Activated CD8-positive, alpha-beta T cell treated with anti-CD3 and anti-CD28 coated beads, Interleukin-2, amount 10 ng/mL, durations not matched to agents 7 days and 5 days (primary cell): ENCODE data around the gene RWDD1. TPM values are rescaled to one million over a fixed set of nuclear protein-coding genes. Genes with fewer than 3 reads are reported as not detected.
A peak's percentile ranks its signal among the peaks of the same experiment; 100 is the strongest.

ENCODE experiments used
- ATAC-seq: fragments of 150-1000 bp; cut with Tn5 transposase; one replicate; pipeline ENCODE4 v1.10.0; 2021; ENCODE audit warnings: moderate library complexity
- CTCF ChIA-PET: fragments of 350-600 bp; sonication (Branson Sonifier 250); formaldehyde crosslinking; loops from one replicate; lab custom pipeline; 2021; ENCODE audit warnings: antibody characterized with exemption; lab: Charles Lee
- POLR2A ChIA-PET: fragments of 350-600 bp; sonication (Branson Sonifier 250); formaldehyde crosslinking; loops from one replicate; lab custom pipeline; 2021; ENCODE audit warnings: antibody characterized with exemption; lab: Charles Lee
- DNase-seq: peaks from one replicate; pipeline ENCODE4 v3.0.0-alpha.2; 2020
- H3K27ac Mint-ChIP-seq: one replicate; pipeline ENCODE4 v1.8.0; 2021; ENCODE audit warnings: mild to moderate bottlenecking, mixed read lengths
- H3K27me3 Mint-ChIP-seq: one replicate; pipeline ENCODE4 v1.8.0; 2021; ENCODE audit warnings: low read depth, mixed read lengths
- H3K36me3 Mint-ChIP-seq: one replicate; pipeline ENCODE4 v1.8.0; 2021; ENCODE audit warnings: low read depth, mixed read lengths
- H3K4me1 Mint-ChIP-seq: one replicate; pipeline ENCODE4 v1.8.0; 2021; ENCODE audit warnings: low read depth, mixed read lengths
- H3K4me3 Mint-ChIP-seq: one replicate; pipeline ENCODE4 v1.8.0; 2021; ENCODE audit warnings: mild to moderate bottlenecking, mixed read lengths
- H3K9me3 Mint-ChIP-seq: one replicate; pipeline ENCODE4 v1.8.0; 2022; ENCODE audit warnings: mixed read lengths; ENCODE audit not compliant: insufficient read depth
- total RNA-seq, 2 experiments: library from RNA; stranded (reverse); gene quantifications; one replicate each; pipeline ENCODE4 v1.2.3, GENCODE V29; 2021

RWDD1 gene
- total RNA-seq, 2 experiments from 2014 or later: 39.8 to 45.2 TPM

DNA sequence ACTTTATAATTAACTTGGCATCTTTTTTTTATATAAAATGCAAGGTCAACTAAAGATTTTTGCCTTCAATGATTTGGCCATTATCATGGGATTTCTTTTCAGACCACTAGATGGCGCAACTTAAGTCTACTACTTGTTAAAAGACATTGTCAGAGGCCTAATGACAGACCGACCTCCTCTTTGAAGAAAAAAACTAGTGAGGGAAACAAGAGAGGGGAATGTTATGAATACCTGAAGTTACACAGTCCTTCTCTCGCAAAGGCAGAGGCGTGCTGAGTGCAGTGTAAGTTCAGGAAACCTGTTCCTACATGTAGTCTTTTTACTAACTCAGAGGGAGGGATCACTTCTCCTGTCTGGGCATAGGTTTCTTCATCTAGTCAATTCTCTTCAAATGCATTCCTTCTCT, 35.1 kb upstream of the RWDD1 start:
- peak; percentile 47 for DNase-seq
- ATAC-seq: peak; percentile 63

DNA sequence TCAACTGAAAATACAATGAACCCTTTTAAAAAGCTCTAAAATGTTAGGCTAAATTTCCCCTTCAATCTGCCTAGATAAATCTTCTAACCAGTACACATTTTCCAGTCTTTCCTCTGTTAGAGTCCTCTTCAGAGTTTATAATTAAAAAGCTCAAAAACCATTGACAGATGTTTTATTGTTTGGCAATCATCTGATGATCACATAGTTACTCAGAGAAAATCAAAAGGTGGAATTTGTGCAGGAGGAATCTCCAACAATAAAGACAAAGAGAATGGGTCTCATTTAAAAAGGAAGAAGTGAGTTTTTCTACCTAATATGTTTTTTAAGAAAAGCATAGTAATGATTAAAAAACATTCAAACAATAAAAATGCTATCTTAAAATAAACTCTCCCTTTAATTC, 28.9 kb upstream of the RWDD1 start:
- POLR2A ChIA-PET: no interaction called here

More for the DNA sequence above, 35.1 kb upstream of the RWDD1 start:
- H3K36me3 Mint-ChIP-seq: no peaks in the 10 kb centered on the region
- no peaks in the 10 kb centered on the region for H3K9me3 Mint-ChIP-seq
- H3K27me3 Mint-ChIP-seq: peaks cover 29% of the 10 kb centered on the region
- H3K4me3 Mint-ChIP-seq: no peak overlapping the region
- no peaks in the 10 kb centered on the region for H3K4me1 Mint-ChIP-seq
- H3K27ac Mint-ChIP-seq: no peak overlapping the region
- ChIA-PET POLR2A (no interaction called here), CTCF (interaction anchor here (1.0 to 4.2 kb wide), 4 partner anchors 24 to 249 kb away, joined by 3 to 39 read pairs (median 9); no protein-coding TSS in a partner anchor)

DNA sequence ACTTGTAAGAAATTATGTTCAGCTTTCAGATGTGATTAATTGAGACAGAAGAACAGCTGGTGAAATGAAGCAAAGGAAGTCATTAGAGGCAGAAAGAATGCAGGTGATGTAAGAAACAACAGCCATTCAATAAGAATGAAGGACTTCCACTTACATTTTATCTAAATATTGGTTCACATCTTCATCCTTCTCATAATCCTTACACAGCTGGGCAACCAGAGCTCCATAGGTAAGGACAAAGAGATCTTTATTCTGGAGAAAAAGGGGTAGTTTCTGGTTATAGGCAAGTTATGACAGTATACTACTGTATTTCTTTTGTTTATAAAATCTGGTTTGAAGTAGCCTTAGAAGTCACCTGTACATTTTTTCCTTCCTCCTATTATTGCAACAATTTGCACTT, 28.2 kb upstream of the RWDD1 start:
- POLR2A ChIA-PET: no interaction called here
- ATAC-seq (no peak), DNase-seq (no peak)
- H3K27me3 Mint-ChIP-seq: peaks cover 39% of the 10 kb centered on the region
- no peaks in the 10 kb centered on the region for H3K9me3 Mint-ChIP-seq
- CTCF ChIA-PET: interaction anchor here (4.0 kb wide), 1 partner anchor 18 kb away, joined by 18 read pairs; no protein-coding TSS in a partner anchor
- H3K36me3 Mint-ChIP-seq: no peaks in the 10 kb centered on the region
- no peak overlapping the region for H3K27ac Mint-ChIP-seq
- no peaks in the 10 kb centered on the region for H3K4me1 Mint-ChIP-seq
- H3K4me3 Mint-ChIP-seq: no peak overlapping the region

More for the DNA sequence above, 28.9 kb upstream of the RWDD1 start:
- Mint-ChIP-seq H3K4me1 (no peaks in the 10 kb centered on the region), H3K9me3 (no peaks in the 10 kb centered on the region), H3K36me3 (no peaks in the 10 kb centered on the region), H3K27ac (no peak overlapping the region), H3K27me3 (peaks cover 39% of the 10 kb centered on the region), H3K4me3 (no peak overlapping the region)
- CTCF ChIA-PET: interaction anchor here (1.2 to 4.0 kb wide), 3 partner anchors 10 to 255 kb away, joined by 6 to 18 read pairs (median 8); no protein-coding TSS in a partner anchor
- no peak for DNase-seq
- ATAC-seq: no peak

- Mint-ChIP-seq H3K9me3 (no peaks in the 10 kb centered on the region), H3K4me1 (no peaks in the 10 kb centered on the region), H3K36me3 (no peaks in the 10 kb centered on the region), H3K27me3 (peaks cover 35% of the 10 kb centered on the region), H3K27ac (no peak within 1 kb of the TSS), H3K4me3 (no peak within 1 kb of the TSS)
- no peak for ATAC-seq
- ChIA-PET CTCF (interaction anchor here (1.2 kb wide), 1 partner anchor 15 kb away, joined by 3 read pairs; no protein-coding TSS in a partner anchor), POLR2A (interaction anchor here (0.6 kb wide), 1 partner anchor 35 kb away, joined by 5 read pairs; no protein-coding TSS in a partner anchor)
- DNase-seq: no peak
These were observed 25.7 kb upstream of the RWDD1 start, which contains the start of gene TRAPPC3L for GRCh38 chr6:116545651-116546050. Gene TRAPPC3L (minus strand): TSS chr6:116545684. CDS start chr6:116545514, 170 bp downstream.

DNA sequence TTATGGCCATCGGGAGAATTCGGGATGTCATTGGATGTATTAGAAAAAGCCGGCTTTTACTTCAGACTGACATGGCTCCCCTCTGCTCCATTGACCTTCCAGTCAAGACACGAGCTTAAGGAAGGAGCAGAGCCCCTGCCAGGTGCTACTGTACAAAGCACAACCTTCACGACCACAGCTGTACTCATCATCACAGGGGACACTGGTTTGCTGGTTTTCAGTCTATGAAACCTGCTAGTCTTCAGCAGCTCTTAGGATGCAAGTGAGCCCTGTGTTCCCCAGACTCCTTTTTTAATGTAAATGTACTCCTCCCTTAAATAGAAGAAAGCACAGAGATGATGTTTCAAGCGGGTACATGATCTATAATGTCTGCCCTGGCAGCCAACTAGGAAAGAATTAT, 23.9 kb upstream of the RWDD1 start:
- H3K27me3 Mint-ChIP-seq: peaks cover 36% of the 10 kb centered on the region
- ChIA-PET CTCF (interaction anchor here (1.3 kb wide), 1 partner anchor 12 kb away, joined by 4 read pairs; no protein-coding TSS in a partner anchor), POLR2A (no interaction called here)
- no peaks in the 10 kb centered on the region for H3K36me3 Mint-ChIP-seq
- H3K27ac Mint-ChIP-seq: no peak overlapping the region
- no peaks in the 10 kb centered on the region for H3K4me1 Mint-ChIP-seq
- H3K4me3 Mint-ChIP-seq: no peak overlapping the region
- ATAC-seq (no peak), DNase-seq (no peak)
- H3K9me3 Mint-ChIP-seq: no peaks in the 10 kb centered on the region

- Mint-ChIP-seq H3K27me3 (peaks cover 26% of the 10 kb centered on the region), H3K4me1 (no peaks in the 10 kb centered on the region), H3K9me3 (no peaks in the 10 kb centered on the region), H3K27ac (no peak overlapping the region), H3K36me3 (no peaks in the 10 kb centered on the region), H3K4me3 (no peak overlapping the region)
- CTCF ChIA-PET: no interaction called here
- ATAC-seq (no peak), DNase-seq (no peak)
- POLR2A ChIA-PET: no interaction called here
These were observed 20.5 kb upstream of the RWDD1 start for GRCh38 chr6:116550796-116551195.

GRCh38 chr6:116553451-116553850, 17.9 kb upstream of the RWDD1 start, which contains the start of gene CALHM4:
Gene CALHM4 (plus strand): TSS chr6:116553751. CDS start chr6:116553794, 43 bp downstream.
- CTCF ChIA-PET: interaction anchor here (1.3 to 2.4 kb wide), 4 partner anchors 9 to 266 kb away, joined by 5 to 10 read pairs (median 7); partner anchors contain the start of gene RWDD1
- no peak within 1 kb of the TSS for H3K4me3 Mint-ChIP-seq

DNA sequence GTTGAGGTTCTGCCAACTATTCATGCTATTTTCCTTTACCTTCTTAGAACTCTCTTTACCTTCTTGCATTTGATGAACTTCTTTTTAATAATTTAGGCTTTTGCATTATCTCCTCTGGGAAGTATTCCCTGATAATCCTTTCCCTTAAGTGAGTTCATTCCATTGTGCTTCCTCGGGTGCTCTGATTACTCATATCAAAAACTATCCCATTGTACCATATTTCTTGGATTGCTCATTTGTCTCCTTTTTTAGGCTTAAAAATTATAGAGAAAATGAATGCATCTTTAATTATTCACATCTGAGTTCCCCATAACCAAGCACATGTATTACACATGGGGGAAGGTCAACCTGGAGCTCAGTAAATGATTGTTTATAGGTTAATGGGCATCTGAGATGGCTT, 15.2 kb upstream of the RWDD1 start:
- no peaks in the 10 kb centered on the region for H3K4me1 Mint-ChIP-seq
- CTCF ChIA-PET: no interaction called here
- no peaks in the 10 kb centered on the region for H3K36me3 Mint-ChIP-seq
- POLR2A ChIA-PET: interaction anchor here (0.6 kb wide), 1 partner anchor 8 kb away, joined by 3 read pairs; no protein-coding TSS in a partner anchor
- H3K9me3 Mint-ChIP-seq: no peaks in the 10 kb centered on the region
- ATAC-seq: no peak
- H3K27me3 Mint-ChIP-seq: peaks cover 18% of the 10 kb centered on the region
- no peak overlapping the region for H3K27ac Mint-ChIP-seq
- no peak for DNase-seq
- no peak overlapping the region for H3K4me3 Mint-ChIP-seq

More at GRCh38 chr6:116553451-116553850, 17.9 kb upstream of the RWDD1 start, which contains the start of gene CALHM4:
- no peak for DNase-seq
- Mint-ChIP-seq H3K36me3 (no peaks in the 10 kb centered on the region), H3K4me1 (no peaks in the 10 kb centered on the region), H3K9me3 (no peaks in the 10 kb centered on the region), H3K27me3 (peaks cover 21% of the 10 kb centered on the region), H3K27ac (no peak within 1 kb of the TSS)
- no peak for ATAC-seq
- POLR2A ChIA-PET: interaction anchor here (1.3 kb wide), 1 partner anchor 18 kb away, joined by 6 read pairs; the partner anchor contains the start of gene RWDD1

GRCh38 chr6:116556814-116557415, 14.4 kb upstream of the RWDD1 start:
- no peak for DNase-seq
- ChIA-PET POLR2A (no interaction called here), CTCF (no interaction called here)
- no peaks in the 10 kb centered on the region for H3K9me3 Mint-ChIP-seq
- ATAC-seq: no peak
- no peak overlapping the region for H3K27ac Mint-ChIP-seq
- H3K4me1 Mint-ChIP-seq: peaks cover 1% of the 10 kb centered on the region
- no peaks in the 10 kb centered on the region for H3K36me3 Mint-ChIP-seq
- no peak overlapping the region for H3K4me3 Mint-ChIP-seq
- H3K27me3 Mint-ChIP-seq: peaks cover 17% of the 10 kb centered on the region

- Mint-ChIP-seq H3K36me3 (no peaks in the 10 kb centered on the region), H3K9me3 (no peaks in the 10 kb centered on the region), H3K27ac (no peak overlapping the region), H3K27me3 (peaks cover 19% of the 10 kb centered on the region), H3K4me1 (peaks cover 1% of the 10 kb centered on the region), H3K4me3 (no peak overlapping the region)
- POLR2A ChIA-PET: no interaction called here
- ATAC-seq (no peak), DNase-seq (no peak)
- CTCF ChIA-PET: interaction anchor here (1.8 to 3.8 kb wide), 2 partner anchors 14 to 341 kb away, joined by 6 to 30 read pairs; partner anchors contain the start of gene RWDD1
These were observed 13.4 kb upstream of the RWDD1 start for GRCh38 chr6:116557893-116558292.

DNA sequence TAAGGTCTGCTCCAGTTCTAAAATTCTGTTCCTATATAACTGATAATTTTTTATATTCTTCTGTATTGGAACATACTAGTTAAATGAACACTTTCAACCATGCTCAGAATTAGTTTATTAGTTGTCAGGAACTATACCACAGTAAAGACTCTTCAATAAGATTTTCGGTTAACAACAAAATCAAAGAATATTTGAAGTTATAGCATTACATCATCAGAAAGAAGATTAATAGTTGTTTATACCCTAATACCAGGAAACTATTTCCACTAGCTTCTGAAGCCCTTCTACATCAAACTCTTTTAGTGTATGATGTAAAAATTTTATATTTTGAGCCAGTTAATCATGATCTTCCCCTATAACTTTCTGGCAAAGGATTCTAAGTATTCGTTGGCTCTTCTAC, 11.2 kb upstream of the RWDD1 start:
- CTCF ChIA-PET: interaction anchor here (0.8 to 3.8 kb wide), 24 partner anchors 11 to 342 kb away, joined by 3 to 30 read pairs (median 5); partner anchors contain the start of genes RWDD1, TSPYL1 and ZUP1
- H3K4me1 Mint-ChIP-seq: peaks cover 6% of the 10 kb centered on the region

More for the DNA sequence above, 11.2 kb upstream of the RWDD1 start:
- Mint-ChIP-seq H3K36me3 (no peaks in the 10 kb centered on the region), H3K27ac (no peak overlapping the region), H3K27me3 (peaks cover 17% of the 10 kb centered on the region), H3K4me3 (no peak overlapping the region), H3K9me3 (no peaks in the 10 kb centered on the region)
- no peak for ATAC-seq
- POLR2A ChIA-PET: no interaction called here
- no peak for DNase-seq
